HG03066 (cell line): Measurements from ENCODE around the gene LYPD6B.

Source experiments
- ATAC-seq: cut with Tn5 transposase; IDR thresholded peaks from one replicate; pipeline ENCODE4 v1.9.1; 2021; ENCODE audit warnings: low read depth; ENCODE audit not compliant: unreplicated experiment

LYPD6B gene

GRCh38 chr2:149037851-149038250 lies 648 bp upstream of the LYPD6B start:
- no peak for ATAC-seq

GRCh38 chr2:149039213-149039724 lies 770 bp downstream of the LYPD6B start:
- ATAC-seq = no peak

GRCh38 chr2:149040451-149040850 lies 2.0 kb downstream of the LYPD6B start:
- ATAC-seq = no peak

GRCh38 chr2:149041482-149041881 lies 3.0 kb downstream of the LYPD6B start:
- ATAC-seq = no peak

GRCh38 chr2:149042881-149043280 lies 4.4 kb downstream of the LYPD6B start:
- no peak for ATAC-seq

- no peak for ATAC-seq
Observed at GRCh38 chr2:149044500-149044899, 6.0 kb downstream of the LYPD6B start.

GRCh38 chr2:149047118-149047517 lies 8.6 kb downstream of the LYPD6B start:
- ATAC-seq = no peak

- ATAC-seq = no peak
Observed at GRCh38 chr2:149049142-149049541, 10.6 kb downstream of the LYPD6B start.

GRCh38 chr2:149050188-149050587 lies 11.7 kb downstream of the LYPD6B start:
- ATAC-seq = peak; percentile 83

GRCh38 chr2:149055751-149056150 lies 17.3 kb downstream of the LYPD6B start:
- ATAC-seq = no peak

GRCh38 chr2:149056541-149057255 lies 18.2 kb downstream of the LYPD6B start:
- ATAC-seq = no peak

- no peak for ATAC-seq
Observed at GRCh38 chr2:149057401-149057800, 18.9 kb downstream of the LYPD6B start.

- ATAC-seq = no peak
Observed at GRCh38 chr2:149058936-149059335, 20.4 kb downstream of the LYPD6B start.

GRCh38 chr2:149059822-149060221 lies 21.3 kb downstream of the LYPD6B start:
- no peak for ATAC-seq

GRCh38 chr2:149061133-149061745 lies 22.7 kb downstream of the LYPD6B start:
- no peak for ATAC-seq

GRCh38 chr2:149062531-149062930 lies 24.0 kb downstream of the LYPD6B start:
- ATAC-seq = no peak

GRCh38 chr2:149063177-149063576 lies 24.7 kb downstream of the LYPD6B start:
- ATAC-seq = no peak

GRCh38 chr2:149064365-149064841 lies 25.9 kb downstream of the LYPD6B start:
- no peak for ATAC-seq

- no peak for ATAC-seq
Observed at GRCh38 chr2:149064856-149065630, 26.5 kb downstream of the LYPD6B start.

- ATAC-seq = no peak
Observed at GRCh38 chr2:149068225-149068995, 29.9 kb downstream of the LYPD6B start.
